GM18508 (cell line): ENCODE measurements around the gene VRK3.
"Not testable (repeated sequence)": the region's sequence is repeated elsewhere in the genome, so short reads cannot be mapped to it uniquely, and the experiment has no call there.

Source experiments
- ATAC-seq: cut with Tn5 transposase; IDR thresholded peaks from one replicate; pipeline ENCODE4 v1.9.1; 2021; ENCODE audit warnings: moderate number of reproducible peaks; ENCODE audit not compliant: insufficient read depth, unreplicated experiment

VRK3 gene, protein sequence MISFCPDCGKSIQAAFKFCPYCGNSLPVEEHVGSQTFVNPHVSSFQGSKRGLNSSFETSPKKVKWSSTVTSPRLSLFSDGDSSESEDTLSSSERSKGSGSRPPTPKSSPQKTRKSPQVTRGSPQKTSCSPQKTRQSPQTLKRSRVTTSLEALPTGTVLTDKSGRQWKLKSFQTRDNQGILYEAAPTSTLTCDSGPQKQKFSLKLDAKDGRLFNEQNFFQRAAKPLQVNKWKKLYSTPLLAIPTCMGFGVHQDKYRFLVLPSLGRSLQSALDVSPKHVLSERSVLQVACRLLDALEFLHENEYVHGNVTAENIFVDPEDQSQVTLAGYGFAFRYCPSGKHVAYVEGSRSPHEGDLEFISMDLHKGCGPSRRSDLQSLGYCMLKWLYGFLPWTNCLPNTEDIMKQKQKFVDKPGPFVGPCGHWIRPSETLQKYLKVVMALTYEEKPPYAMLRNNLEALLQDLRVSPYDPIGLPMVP

DNA sequence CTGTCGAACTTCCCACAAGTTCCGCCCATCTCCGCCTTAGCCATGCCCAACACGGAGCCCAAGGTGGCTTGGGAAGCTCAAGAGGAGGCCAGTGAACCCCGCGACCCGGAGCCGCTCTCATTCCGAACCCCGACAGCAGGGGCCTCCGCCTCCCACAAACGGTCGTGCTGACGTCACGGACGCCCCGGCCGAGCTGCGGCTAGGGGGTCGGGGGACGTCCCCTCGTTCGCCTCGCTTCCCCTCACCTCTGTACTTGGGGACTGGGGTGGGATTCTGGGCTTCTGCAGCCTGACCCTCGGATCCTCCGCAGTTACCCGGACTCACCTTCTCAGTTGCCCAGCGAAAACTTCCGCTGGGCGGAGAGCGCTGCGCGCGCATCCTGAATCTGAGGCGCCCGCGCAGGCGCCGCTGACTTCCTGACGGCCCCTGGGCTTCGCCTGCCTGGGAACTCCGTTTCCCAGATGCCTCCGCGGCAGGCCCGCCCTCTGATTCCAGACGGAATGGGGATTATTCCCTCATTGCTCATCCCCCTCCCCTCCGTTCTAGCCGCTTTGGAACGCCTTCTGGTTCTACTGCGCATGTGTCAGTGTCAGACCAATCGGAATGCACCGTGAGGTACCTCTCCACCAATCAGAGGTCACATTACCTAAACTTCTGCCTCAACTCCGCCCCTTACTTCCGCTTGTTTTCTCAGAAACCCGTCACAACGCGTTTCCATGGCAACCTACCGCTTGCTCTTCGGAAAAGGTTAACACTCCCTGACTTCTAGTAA lies at the start of gene VRK3:
TSS of gene VRK3 (minus strand) at position 351 of the 772 bp plus-strand sequence. CDS start 9,210 bp downstream, outside the sequence.
- ATAC-seq: peak; percentile 66

DNA sequence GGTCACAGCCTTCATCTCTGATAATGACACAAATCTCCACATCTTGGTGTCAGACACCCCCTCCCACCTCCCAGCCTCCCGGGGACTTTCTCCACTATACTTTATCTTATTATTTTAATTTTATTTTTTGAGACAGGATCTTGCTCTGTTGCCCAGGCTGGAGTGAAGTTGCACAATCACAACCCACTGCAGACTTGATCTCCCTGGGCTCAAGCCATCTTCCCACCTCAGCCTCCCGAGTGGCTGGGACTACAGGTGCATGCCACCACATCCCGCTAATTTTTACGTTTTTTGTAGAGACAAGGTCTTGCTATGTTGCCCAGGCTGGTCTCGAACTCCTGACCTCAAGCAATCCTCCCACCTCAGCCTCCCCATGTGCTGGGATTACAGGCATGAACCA lies 43.2 kb upstream of the VRK3 start:
- not testable (repeated sequence) for ATAC-seq

DNA sequence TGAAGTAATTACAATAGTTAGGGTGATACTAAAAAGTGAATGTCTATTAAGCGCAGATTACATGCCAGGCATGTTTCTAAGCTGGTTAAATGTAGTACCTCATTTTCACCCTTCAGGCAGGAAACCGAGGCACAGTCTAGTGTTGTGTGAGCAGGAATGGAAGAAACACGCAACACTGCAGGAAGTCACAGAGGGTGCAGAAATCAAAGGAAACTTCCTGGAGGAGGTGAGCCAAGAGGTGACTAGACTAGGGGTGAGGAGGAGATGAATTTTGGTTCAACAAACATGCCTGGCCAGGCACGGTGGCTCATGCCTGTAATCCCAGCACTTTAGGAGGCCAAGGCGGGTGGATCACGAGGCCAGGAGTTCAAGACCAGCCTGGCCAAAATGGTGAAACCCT lies 42.4 kb upstream of the VRK3 start:
- no peak for ATAC-seq

DNA sequence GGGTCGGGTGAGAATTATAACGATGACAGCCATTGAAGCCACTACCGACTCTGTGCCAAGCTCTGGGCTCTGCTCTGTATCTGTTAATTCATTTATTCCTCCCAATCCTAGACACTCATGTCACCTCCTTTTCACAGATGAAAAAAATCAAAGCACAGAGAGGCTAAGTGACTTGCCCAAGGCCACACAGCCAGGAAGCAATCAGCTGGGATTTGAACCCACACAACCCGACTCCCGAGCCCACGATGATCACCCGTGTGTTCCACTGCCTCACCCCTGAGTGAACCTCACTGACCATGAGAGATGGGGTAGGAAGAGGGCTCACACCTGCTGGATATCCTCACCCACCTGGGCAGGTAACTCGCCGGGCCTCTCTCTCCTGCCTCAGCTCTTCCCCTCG lies 40.8 kb upstream of the VRK3 start:
- ATAC-seq: no peak

DNA sequence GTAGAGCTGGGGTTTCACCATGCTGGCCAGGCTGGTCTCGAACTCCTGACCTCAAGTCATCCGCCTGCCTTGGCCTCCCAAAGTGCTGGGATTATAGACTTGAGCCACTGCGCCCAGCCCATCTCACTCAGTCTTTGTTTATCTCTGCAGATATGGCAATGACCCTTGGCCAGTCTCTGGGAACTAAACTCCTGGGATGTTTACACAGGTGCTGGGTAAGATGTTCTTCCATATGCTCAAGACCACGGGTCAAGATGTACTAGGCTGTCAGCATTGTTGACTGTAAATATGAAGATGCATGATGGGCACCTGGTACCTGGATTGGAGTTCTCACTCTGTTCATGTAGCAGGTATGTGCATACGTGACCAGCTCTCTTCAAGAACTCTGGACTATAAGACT lies 36.5 kb upstream of the VRK3 start:
- ATAC-seq: no peak

DNA sequence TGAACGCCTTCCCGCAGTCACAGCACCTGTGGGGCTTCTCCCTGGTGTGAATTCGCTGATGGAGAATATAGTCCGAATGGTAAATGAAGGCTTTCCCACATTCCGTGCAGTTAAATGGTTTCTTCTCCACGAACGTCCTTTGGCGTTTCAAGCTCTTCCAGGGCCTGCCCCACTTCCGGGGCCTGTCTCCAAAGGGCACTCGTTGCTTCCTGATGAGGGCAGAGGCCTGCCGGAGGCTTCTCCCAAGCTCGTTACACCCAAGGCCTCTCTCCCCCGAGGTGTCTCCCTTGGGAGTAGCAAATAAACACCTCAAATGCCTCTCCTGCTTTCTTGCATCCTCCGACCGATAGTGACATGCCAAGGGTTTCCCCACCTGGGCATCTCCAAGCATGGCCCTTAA lies 34.9 kb upstream of the VRK3 start:
- no peak for ATAC-seq

DNA sequence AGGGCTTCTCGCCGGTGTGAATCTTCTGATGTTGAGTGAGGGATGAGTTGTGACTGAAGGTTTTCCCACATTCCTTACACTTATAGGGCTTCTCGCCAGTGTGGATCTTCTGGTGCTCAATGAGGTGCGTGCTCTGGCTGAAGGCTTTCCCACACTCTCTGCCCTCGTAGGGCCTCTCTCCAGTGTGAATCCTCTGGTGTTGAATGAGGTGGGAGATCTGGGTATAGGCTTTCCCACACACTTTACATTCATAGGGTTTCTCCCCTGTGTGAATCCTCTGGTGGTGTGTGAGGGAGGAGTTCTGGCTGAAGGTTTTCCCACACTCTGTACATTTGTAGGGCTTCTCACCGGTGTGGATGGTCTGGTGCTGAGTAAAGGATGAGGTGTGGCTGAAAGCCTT lies 33.9 kb upstream of the VRK3 start:
- no peak for ATAC-seq

DNA sequence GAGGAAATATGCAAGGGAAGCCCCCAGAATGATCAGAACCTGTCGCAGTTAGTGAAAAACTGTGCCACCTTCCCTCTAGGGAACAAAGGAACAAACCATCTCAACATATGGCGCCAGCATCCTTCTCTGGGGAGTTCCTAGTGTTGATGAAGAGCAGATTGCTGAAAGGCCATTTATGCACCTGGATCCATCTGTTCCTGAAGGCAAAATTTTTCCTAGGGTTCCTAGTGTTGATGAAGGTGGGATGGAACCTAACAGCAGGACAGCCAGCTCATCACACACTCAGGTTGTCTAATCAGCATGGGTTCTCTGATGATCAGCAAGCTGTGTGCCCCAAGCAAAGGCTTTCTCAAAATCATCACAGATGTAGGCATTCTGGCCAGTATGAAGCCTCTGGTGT lies 33.3 kb upstream of the VRK3 start:
- no peak for ATAC-seq

DNA sequence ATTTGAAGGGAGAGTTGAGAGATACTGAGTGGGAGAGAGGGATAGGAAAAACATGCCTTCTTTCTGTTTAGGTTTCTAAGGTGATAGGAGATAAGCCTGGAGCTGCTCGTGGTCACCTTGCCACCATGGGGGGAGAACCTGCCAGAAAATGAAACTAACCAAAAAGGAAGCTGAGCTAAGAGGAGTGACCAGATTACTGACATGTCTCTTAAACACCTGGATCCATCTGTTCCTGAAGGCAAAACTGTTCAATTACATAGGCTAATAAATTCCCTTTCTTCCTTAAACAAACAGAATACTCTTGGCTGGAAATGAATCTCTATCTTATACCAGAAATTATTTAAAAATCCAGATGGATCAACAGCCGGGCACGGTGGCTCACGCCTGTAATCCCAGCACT lies 27.9 kb upstream of the VRK3 start:
- ATAC-seq: no peak

DNA sequence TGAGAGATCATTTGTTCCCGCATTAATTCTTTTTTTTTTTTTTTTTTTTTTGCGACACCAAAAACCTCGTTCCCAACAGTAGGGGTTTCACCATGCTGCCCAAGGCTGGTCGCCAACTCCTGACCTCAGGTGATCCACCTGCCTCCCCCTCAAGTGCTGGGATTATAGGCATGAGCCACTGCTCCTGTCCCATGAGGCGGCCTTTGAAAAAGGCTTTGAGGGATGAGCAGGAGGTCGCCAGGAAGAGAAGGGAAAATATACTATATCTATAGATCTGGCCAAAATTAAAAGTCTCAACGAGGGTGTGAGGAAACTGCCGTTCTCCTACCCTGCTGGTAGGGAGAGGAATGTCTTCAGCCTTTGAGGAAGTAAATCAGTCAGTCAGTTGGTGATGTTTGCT lies 26.8 kb upstream of the VRK3 start:
- ATAC-seq: no peak

DNA sequence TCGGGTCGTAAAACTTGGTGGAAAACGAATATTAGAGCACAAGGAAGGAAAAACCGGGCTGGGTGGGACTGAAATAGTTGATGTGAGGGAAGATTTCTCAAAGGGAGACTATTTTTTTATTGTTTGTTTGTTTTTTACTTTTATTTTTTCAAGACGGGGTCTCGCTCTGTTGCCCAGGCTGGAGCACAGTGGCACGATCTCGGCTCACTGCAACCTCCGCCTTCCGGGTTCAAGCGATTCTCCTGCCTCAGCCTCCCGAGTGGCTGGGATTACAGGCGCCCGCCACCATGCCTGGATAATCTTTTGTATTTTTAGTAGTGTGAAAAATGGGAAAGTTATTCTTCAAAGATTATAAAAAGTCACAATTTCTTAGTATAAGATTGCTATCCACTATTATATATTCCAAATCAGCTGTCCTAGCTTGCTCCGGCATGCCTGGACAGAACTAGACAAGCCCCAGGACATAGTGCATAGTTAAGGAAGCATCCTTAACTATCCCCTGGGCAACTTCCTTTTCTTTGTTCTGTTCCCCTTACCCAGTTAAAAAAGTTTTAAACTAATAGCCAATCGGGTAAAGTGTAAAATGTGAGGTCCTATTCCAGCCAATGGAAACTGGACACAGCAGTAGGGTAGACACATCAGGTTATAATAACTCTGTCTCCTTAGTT lies 26.2 kb upstream of the VRK3 start:
- ATAC-seq: not testable (repeated sequence)

DNA sequence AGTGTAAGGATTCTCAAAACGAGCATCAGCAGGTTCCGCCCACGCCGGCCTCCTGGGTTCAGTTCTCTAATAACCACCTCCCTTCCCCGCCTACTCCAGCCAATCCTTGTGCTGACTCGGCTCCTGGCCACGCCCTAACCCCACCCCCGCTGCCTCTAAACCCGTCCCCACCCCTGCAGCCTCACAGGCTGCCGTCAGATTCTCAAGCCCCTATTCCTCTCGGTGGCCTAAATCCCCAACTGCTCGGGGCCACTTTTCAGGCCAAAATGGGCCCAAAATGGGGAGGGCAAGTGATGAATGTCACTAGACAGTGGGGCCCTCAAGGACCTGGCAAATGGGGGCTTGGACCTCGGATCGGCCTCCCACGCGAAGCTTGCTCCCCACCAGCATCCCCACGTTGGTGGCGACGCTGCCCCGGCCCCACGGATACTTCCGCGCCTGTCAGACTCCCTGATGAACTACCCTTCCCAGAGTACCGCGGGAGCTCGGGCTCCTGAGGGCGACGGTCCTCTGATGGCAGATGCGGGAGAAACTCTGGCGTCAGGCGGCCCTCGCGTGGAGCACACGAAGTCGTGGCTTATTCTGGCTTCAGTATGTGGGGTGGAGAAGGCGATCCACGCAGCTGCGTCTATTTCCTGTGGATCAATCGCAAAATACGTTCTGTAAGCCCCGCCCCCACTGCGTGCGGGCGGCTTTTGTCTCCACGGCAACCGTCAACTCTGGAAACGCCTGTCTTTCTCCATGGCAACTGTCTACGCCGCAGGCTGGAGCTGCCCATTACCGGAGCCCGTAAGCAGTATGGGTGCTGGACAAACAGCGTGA lies 25.4 kb upstream of the VRK3 start:
- ATAC-seq: no peak

DNA sequence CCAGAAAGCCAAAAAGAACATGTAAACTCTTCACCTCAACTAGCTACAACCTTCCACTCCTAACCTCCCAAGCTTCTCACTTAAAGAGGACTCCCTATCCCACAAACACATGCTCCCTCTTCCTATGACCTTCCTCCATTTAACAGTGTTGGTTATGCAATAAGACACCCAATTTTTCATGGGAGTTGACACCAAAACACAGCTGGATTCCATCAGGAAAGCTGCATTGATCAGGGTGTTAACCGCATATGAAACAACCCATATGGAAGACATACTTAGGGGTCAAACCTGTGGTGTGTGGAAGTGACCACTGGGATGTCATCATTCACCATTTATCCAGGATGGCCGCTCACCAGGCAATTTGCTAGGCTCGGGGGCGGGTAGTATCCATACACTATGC lies 22.5 kb upstream of the VRK3 start:
- no peak for ATAC-seq

DNA sequence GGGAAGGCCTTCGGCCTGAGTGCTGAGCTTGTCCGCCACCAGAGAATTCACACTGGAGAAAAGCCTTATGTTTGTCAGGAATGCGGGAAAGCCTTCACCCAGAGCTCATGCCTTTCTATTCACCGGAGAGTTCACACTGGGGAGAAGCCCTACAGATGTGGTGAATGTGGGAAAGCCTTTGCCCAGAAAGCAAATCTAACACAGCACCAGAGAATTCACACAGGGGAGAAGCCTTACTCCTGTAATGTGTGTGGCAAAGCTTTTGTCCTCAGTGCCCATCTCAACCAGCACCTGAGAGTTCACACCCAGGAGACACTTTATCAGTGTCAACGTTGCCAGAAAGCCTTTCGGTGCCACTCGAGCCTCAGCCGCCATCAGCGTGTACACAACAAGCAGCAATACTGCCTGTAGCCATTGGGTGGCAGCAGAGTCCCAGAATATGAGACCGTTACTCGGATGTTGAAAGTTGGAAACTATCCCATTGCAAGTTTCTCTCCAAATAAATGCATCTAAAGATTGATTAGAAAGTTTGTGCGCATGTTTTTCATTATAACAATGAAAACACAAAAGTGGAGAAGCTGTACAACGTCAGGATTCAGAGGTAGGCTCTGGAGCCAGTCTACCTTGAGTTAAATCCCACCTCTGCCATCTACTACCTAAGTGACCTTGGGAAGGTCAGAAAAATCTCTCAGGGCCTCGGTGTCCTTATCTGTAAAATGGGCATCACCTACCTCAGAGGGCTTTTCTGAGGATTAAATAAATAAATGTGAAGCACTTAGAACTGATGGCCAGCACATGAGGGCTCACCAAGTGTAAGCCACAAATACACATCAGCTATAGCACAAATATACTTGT lies 21.7 kb upstream of the VRK3 start:
- no peak for ATAC-seq

DNA sequence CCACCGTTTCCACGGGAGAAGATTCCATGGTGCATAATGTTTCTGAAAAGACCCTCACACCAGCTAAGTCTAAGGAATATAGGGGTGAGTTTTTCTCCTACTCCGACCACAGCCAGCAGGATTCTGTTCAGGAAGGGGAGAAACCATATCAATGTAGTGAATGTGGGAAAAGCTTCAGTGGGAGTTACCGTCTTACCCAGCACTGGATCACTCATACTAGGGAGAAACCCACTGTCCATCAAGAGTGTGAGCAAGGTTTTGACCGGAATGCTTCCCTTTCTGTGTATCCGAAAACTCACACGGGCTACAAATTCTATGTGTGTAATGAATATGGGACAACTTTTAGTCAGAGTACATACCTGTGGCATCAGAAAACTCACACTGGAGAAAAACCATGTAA lies 19.8 kb upstream of the VRK3 start:
- ATAC-seq: no peak

DNA sequence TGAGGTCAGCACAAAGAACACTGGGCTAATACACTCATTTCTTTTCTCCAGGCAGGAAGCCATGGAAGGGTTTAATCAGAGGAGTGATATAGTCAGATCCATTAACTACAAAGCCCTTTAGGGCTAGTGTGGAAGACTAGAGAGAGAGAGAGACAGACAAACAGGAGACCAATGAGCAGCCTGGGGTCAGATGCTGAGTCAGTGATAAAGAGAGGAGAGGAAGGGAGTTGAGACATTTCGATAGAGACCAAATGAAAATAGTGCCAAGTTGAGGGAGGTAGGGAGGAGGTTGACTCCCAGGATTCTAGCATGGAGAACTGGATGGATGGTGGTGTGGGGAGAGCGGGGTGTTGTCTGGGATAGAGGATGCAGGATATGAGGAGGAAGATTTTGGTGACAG lies 18.8 kb upstream of the VRK3 start:
- no peak for ATAC-seq

DNA sequence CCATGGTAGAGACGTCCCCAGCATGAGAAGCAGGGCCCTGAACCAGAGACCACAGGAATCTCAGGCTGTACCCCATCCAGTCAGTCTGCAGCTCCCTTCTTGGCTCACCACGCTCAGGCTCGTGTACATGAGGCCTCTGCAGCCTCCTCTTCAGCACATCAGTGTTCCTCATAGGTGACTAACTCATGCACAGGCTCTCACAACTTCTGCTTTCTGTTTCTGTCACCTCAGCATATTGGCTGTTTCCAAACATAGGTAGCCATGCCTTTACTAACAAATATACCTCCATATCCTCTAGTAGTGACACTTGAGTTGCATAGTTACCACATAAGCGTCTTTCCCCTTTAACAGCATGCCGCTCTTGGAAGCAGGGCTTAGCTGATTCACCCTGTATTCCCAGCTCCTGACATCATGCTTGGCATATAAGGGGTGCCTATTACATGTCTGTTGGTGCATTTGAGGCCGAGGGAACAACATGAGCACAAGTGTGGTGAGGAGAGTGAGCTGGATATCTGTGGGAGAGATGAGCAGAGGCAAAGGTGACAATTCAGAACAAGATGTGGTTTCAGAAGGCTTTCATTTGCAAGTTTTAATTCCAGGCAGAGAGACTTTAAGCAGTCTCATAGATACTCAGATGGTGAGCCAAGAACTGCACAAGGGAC lies 17.3 kb upstream of the VRK3 start:
- no peak for ATAC-seq

DNA sequence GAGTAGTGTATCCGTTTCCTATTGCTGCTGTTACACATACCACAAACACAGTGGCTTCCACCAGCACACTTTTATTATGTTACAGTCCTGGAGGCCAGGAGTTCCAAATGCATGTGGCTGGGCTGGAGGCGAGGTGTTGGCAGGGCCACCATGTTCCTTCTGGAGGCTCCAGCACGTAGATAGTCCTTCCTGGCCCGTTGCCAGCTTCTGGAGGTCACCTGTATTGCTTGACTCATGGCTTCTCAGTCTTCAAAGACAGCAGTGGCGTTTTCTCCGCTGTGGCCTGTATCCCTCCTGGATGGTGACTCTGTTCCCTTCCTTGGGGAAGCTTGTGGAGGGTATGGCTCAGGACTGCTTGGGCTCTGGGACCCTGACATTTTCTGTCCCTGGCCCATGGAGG lies 15.8 kb upstream of the VRK3 start:
- ATAC-seq: no peak

DNA sequence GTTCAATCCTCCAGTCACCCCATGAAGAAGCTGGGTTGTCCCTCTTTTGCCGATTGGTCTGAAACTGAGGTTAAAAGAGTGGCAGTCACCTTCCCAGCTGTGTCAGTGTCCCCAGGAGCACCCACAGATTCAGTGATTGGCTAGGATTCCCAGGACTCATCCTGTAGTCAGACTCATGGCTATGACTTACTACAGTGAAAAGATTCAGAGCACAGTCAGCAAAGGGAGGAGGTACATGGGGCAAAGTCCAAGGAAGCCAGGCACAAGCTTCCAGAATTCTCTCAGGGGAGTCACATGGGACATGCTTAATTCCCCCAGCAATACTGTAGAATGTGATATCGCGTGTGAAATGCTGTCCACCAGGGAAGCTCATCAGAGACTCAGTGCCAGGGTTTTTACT lies 14.8 kb upstream of the VRK3 start:
- ATAC-seq: no peak
